Ishikawa (cell line): ENCODE measurements around the gene HOXD12.

Source experiments
- EGR1 ChIP-seq: IDR thresholded peaks from 2 replicates; pipeline ENCODE4 v1.6.1; 2012
- EP300 ChIP-seq: IDR thresholded peaks from 2 replicates; pipeline ENCODE4 v1.6.1; 2012; ENCODE audit warnings: borderline replicate concordance
- REST ChIP-seq: IDR thresholded peaks from 2 replicates; pipeline ENCODE4 v1.6.1; 2012; ENCODE audit warnings: low read depth, mild to moderate bottlenecking

GRCh38 chr2:176114120-176114929 lies 14.7 kb downstream of the HOXD12 start:
- TF ChIP-seq REST: no peak
- no peak for TF ChIP-seq EP300
- TF ChIP-seq EGR1: no peak
